Measurements from ENCODE around the gene GLCCI1.

Gene GLCCI1

GRCh38 chr7:8128449-8129317 is 160.1 kb downstream of the GLCCI1 start:
- no peak for DNase-seq (ENCODE audit: low read depth in 4 of 4, low spot score in 1 of 4)

GRCh38 chr7:8129318-8129659 is 160.7 kb downstream of the GLCCI1 start:
- no peak for DNase-seq (ENCODE audit: low read depth in 4 of 4, low spot score in 1 of 4)

GRCh38 chr7:8130663-8131062 is 162.1 kb downstream of the GLCCI1 start:
- DNase-seq (ENCODE audit: low read depth in 4 of 4, low spot score in 1 of 4) = no peak

- DNase-seq (ENCODE audit: low read depth in 4 of 4, low spot score in 1 of 4) = no peak
These were observed 163.4 kb downstream of the GLCCI1 start for GRCh38 chr7:8131694-8132605.

GRCh38 chr7:8133188-8133848 is 164.7 kb downstream of the GLCCI1 start:
- no peak for DNase-seq (ENCODE audit: low read depth in 4 of 4, low spot score in 1 of 4)

- DNase-seq (ENCODE audit: low read depth in 4 of 4, low spot score in 1 of 4) = no peak
These were observed 165.6 kb downstream of the GLCCI1 start for GRCh38 chr7:8134089-8134733.

GRCh38 chr7:8135417-8135816 is 166.8 kb downstream of the GLCCI1 start:
- no peak for DNase-seq (ENCODE audit: low read depth in 4 of 4, low spot score in 1 of 4)

- DNase-seq (ENCODE audit: low read depth in 4 of 4, low spot score in 1 of 4) = no peak
These were observed 167.6 kb downstream of the GLCCI1 start for GRCh38 chr7:8136051-8136730.
